ENCODE measurements around the gene AFF3.

Gene AFF3

DNA sequence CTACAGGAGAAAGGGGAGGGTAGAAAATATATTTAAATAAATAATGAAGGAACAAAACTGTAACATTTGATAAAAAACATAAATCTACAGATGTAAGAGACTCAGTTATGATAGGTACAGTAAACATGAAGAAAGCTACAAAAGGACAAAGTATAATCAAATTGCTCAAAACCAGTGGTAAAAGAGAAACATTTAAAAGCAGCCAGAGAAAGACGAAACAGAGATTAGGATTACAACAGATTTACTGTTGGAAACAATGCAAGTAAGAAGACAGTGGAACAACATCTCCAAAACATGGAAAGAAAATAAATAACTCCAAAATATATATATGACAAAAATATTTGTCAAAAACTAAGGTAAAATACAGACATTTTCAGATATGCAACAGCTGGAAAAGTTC lies 344.9 kb downstream of the AFF3 start:
- H2BK12ac ChIP-seq (ENCODE audit: low read length in 2 of 2), result no peak overlapping the region
- H3K4me2 ChIP-seq (ENCODE audit: low read length, poor library complexity, severe bottlenecking), result no peak overlapping the region
- H3K27ac ChIP-seq (ENCODE audit: low read length, poor library complexity, severe bottlenecking), result no peak overlapping the region
- no peaks in the 10 kb centered on the region for H3K36me3 ChIP-seq (ENCODE audit: control insufficient read depth in 1 of 2, insufficient read depth in 2 of 2, low read depth in 1 of 2, low read length in 2 of 2)
- H3K18ac ChIP-seq (ENCODE audit: low read depth in 1 of 2, low read length in 2 of 2), result no peak overlapping the region
- H3K4me3 ChIP-seq (ENCODE audit: insufficient read depth in 1 of 2, low read depth in 1 of 2, low read length in 2 of 2), result no peak overlapping the region
- no peak overlapping the region for H3K23ac ChIP-seq (ENCODE audit: low read length in 2 of 2)
- no peak overlapping the region for H2BK15ac ChIP-seq (ENCODE audit: low read depth, poor library complexity, severe bottlenecking)
- H2BK120ac ChIP-seq (ENCODE audit: low read depth, low read length), result no peak overlapping the region
- H3K27me3 ChIP-seq (ENCODE audit: control insufficient read depth in 1 of 2, insufficient read depth in 1 of 2, low read length in 2 of 2), result no peaks in the 10 kb centered on the region
- H3K4ac ChIP-seq (ENCODE audit: low read depth in 1 of 2, low read length in 2 of 2), result no peak overlapping the region
- no peak overlapping the region for H3K14ac ChIP-seq (ENCODE audit: low read length in 2 of 2)
- no peak overlapping the region for H4K8ac ChIP-seq (ENCODE audit: low read length)
- H3K79me1 ChIP-seq (replicated peaks; ENCODE audit: low read length, poor library complexity, severe bottlenecking), result peaks cover 23% of the 10 kb centered on the region
- no peak overlapping the region for H2BK5ac ChIP-seq (ENCODE audit: low read depth, low read length, poor library complexity, severe bottlenecking)
- H4K91ac ChIP-seq (ENCODE audit: low read length), result no peak overlapping the region
- H3K9me3 ChIP-seq (ENCODE audit: control insufficient read depth, low read length), result peaks cover 23% of the 10 kb centered on the region
- WGBS, result 100% methylated on average over 1 of the region's 1 CpG
- no peak for DNase-seq
- peaks cover 1% of the 10 kb centered on the region for H3K4me1 ChIP-seq (ENCODE audit: control insufficient read depth, insufficient read depth, low read depth, low read length)
- no peak overlapping the region for H2AFZ ChIP-seq (ENCODE audit: low read depth, low read length)
- no peak overlapping the region for H3K9ac ChIP-seq (ENCODE audit: low read length)
- H2AK5ac ChIP-seq (ENCODE audit: low read length, severe bottlenecking), result no peak overlapping the region

DNA sequence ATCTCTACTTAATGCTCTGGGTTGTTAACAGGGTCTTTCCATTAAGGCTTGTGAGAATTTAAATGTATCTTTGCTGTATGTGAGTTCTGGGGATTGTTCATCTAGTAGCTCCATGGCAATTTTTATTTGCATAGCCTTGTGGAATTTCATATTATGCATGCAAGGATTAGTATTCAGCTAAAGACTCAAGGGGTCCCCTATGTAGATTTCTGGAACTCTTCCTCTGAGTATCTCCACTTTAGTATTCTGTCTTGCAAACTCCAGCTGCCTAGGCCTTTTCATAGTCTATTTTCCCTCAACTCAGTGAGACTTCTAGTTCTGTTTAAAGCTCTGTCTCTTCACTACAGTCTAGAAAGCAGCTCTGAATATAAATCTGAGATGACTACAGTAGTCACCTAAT lies 348.0 kb downstream of the AFF3 start:
- H3K4me1 ChIP-seq (ENCODE audit: control insufficient read depth, insufficient read depth, low read depth, low read length), result peaks cover 1% of the 10 kb centered on the region
- H3K9me3 ChIP-seq (ENCODE audit: control insufficient read depth, low read length), result peaks cover 23% of the 10 kb centered on the region
- H2AFZ ChIP-seq (ENCODE audit: low read depth, low read length), result no peak overlapping the region
- H3K4me2 ChIP-seq (ENCODE audit: low read length, poor library complexity, severe bottlenecking), result no peak overlapping the region
- no peak overlapping the region for H3K14ac ChIP-seq (ENCODE audit: low read length in 2 of 2)
- H2AK5ac ChIP-seq (ENCODE audit: low read length, severe bottlenecking), result no peak overlapping the region
- H3K27ac ChIP-seq (ENCODE audit: low read length, poor library complexity, severe bottlenecking), result no peak overlapping the region
- no peak overlapping the region for H2BK5ac ChIP-seq (ENCODE audit: low read depth, low read length, poor library complexity, severe bottlenecking)
- DNase-seq, result no peak
- no peak overlapping the region for H4K91ac ChIP-seq (ENCODE audit: low read length)
- H3K23ac ChIP-seq (ENCODE audit: low read length in 2 of 2), result no peak overlapping the region
- no peak overlapping the region for H3K4me3 ChIP-seq (ENCODE audit: insufficient read depth in 1 of 2, low read depth in 1 of 2, low read length in 2 of 2)
- H4K8ac ChIP-seq (ENCODE audit: low read length), result no peak overlapping the region
- no peaks in the 10 kb centered on the region for H3K36me3 ChIP-seq (ENCODE audit: control insufficient read depth in 1 of 2, insufficient read depth in 2 of 2, low read depth in 1 of 2, low read length in 2 of 2)
- no peak overlapping the region for H2BK12ac ChIP-seq (ENCODE audit: low read length in 2 of 2)
- H2BK120ac ChIP-seq (ENCODE audit: low read depth, low read length), result no peak overlapping the region
- no peak overlapping the region for H3K4ac ChIP-seq (ENCODE audit: low read depth in 1 of 2, low read length in 2 of 2)
- H3K79me1 ChIP-seq (replicated peaks; ENCODE audit: low read length, poor library complexity, severe bottlenecking), result peaks cover 25% of the 10 kb centered on the region
- no peak overlapping the region for H3K9ac ChIP-seq (ENCODE audit: low read length)
- no peak overlapping the region for H3K18ac ChIP-seq (ENCODE audit: low read depth in 1 of 2, low read length in 2 of 2)
- no peaks in the 10 kb centered on the region for H3K27me3 ChIP-seq (ENCODE audit: control insufficient read depth in 1 of 2, insufficient read depth in 1 of 2, low read length in 2 of 2)
- no peak overlapping the region for H2BK15ac ChIP-seq (ENCODE audit: low read depth, poor library complexity, severe bottlenecking)

DNA sequence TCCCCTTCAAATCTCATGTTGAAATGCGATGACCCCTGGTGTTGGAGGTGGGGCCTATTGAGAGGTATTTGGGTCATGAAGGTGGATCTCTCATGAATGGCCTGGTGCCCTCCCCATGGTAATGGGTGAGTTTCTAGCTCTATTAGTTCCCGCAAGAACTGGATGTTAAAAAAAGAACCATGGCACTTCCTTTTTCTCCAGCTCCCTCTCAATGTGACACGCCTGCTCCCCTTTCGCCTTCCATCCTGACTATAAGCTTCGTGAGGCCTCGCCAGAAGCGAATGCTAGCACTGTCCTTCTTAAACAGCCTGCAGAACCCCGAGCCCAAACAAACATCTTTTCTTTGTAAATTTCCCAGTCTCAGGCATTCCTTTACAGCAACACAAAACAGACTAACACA lies 349.4 kb downstream of the AFF3 start:
- Histone ChIP-seq H2BK5ac (ENCODE audit: low read depth, low read length, poor library complexity, severe bottlenecking) (no peak overlapping the region), H3K27me3 (ENCODE audit: control insufficient read depth in 1 of 2, insufficient read depth in 1 of 2, low read length in 2 of 2) (no peaks in the 10 kb centered on the region), H2AFZ (ENCODE audit: low read depth, low read length) (no peak overlapping the region), H3K36me3 (ENCODE audit: control insufficient read depth in 1 of 2, insufficient read depth in 2 of 2, low read depth in 1 of 2, low read length in 2 of 2) (no peaks in the 10 kb centered on the region), H3K18ac (ENCODE audit: low read depth in 1 of 2, low read length in 2 of 2) (no peak overlapping the region), H3K79me1 (replicated peaks; ENCODE audit: low read length, poor library complexity, severe bottlenecking) (peaks cover 29% of the 10 kb centered on the region), H3K9me3 (ENCODE audit: control insufficient read depth, low read length) (peaks cover 23% of the 10 kb centered on the region), H3K4me2 (ENCODE audit: low read length, poor library complexity, severe bottlenecking) (no peak overlapping the region), H3K14ac (ENCODE audit: low read length in 2 of 2) (no peak overlapping the region), H2AK5ac (ENCODE audit: low read length, severe bottlenecking) (no peak overlapping the region), H3K4me1 (ENCODE audit: control insufficient read depth, insufficient read depth, low read depth, low read length) (peaks cover 1% of the 10 kb centered on the region), H4K91ac (ENCODE audit: low read length) (no peak overlapping the region), H3K9ac (ENCODE audit: low read length) (no peak overlapping the region), H3K4me3 (ENCODE audit: insufficient read depth in 1 of 2, low read depth in 1 of 2, low read length in 2 of 2) (no peak overlapping the region), H3K4ac (ENCODE audit: low read depth in 1 of 2, low read length in 2 of 2) (no peak overlapping the region), H4K8ac (ENCODE audit: low read length) (no peak overlapping the region), H2BK15ac (ENCODE audit: low read depth, poor library complexity, severe bottlenecking) (no peak overlapping the region), H2BK120ac (ENCODE audit: low read depth, low read length) (no peak overlapping the region), H2BK12ac (ENCODE audit: low read length in 2 of 2) (no peak overlapping the region), H3K27ac (ENCODE audit: low read length, poor library complexity, severe bottlenecking) (no peak overlapping the region), H3K23ac (ENCODE audit: low read length in 2 of 2) (no peak overlapping the region)
- 96% methylated on average over 8 of the region's 8 CpGs for WGBS
- no peak for DNase-seq

DNA sequence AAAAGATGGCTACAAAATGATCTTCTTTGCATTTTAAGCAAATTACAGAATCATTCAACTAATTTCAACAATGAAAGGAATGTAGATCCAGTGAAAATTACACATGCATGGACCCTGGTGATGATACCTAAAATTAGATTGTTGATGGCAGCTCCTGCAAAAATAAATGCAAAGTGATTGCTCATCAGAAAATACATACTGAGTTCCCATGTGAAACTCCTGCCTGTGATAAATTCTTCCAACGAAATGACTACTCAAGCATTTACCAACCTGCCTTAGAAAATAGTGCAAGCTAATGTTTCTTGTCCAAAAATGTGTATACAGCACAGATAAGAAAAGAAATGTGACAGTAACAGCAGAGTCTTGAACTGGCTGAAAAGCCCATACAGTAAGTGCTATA lies 352.5 kb downstream of the AFF3 start:
- H3K4ac ChIP-seq (ENCODE audit: low read depth in 1 of 2, low read length in 2 of 2), result no peak overlapping the region
- WGBS, result no CpG with 5 or more reads among the region's 1 CpG
- H3K4me1 ChIP-seq (ENCODE audit: control insufficient read depth, insufficient read depth, low read depth, low read length), result peaks cover 1% of the 10 kb centered on the region
- no peak overlapping the region for H3K14ac ChIP-seq (ENCODE audit: low read length in 2 of 2)
- no peak for DNase-seq
- H3K9me3 ChIP-seq (ENCODE audit: control insufficient read depth, low read length), result no peaks in the 10 kb centered on the region
- no peak overlapping the region for H3K4me2 ChIP-seq (ENCODE audit: low read length, poor library complexity, severe bottlenecking)
- no peak overlapping the region for H4K91ac ChIP-seq (ENCODE audit: low read length)
- H2BK120ac ChIP-seq (ENCODE audit: low read depth, low read length), result no peak overlapping the region
- no peak overlapping the region for H2AFZ ChIP-seq (ENCODE audit: low read depth, low read length)
- no peak overlapping the region for H3K18ac ChIP-seq (ENCODE audit: low read depth in 1 of 2, low read length in 2 of 2)
- no peak overlapping the region for H2BK5ac ChIP-seq (ENCODE audit: low read depth, low read length, poor library complexity, severe bottlenecking)
- no peak overlapping the region for H3K9ac ChIP-seq (ENCODE audit: low read length)
- no peak overlapping the region for H2AK5ac ChIP-seq (ENCODE audit: low read length, severe bottlenecking)
- peaks cover 21% of the 10 kb centered on the region for H3K79me1 ChIP-seq (replicated peaks; ENCODE audit: low read length, poor library complexity, severe bottlenecking)
- H3K36me3 ChIP-seq (ENCODE audit: control insufficient read depth in 1 of 2, insufficient read depth in 2 of 2, low read depth in 1 of 2, low read length in 2 of 2), result peaks cover 0 to 6% of the 10 kb centered on the region in 2 experiments
- no peak overlapping the region for H3K4me3 ChIP-seq (ENCODE audit: insufficient read depth in 1 of 2, low read depth in 1 of 2, low read length in 2 of 2)
- no peak overlapping the region for H3K23ac ChIP-seq (ENCODE audit: low read length in 2 of 2)
- H2BK15ac ChIP-seq (ENCODE audit: low read depth, poor library complexity, severe bottlenecking), result no peak overlapping the region
- H3K27ac ChIP-seq (ENCODE audit: low read length, poor library complexity, severe bottlenecking), result no peak overlapping the region
- no peak overlapping the region for H2BK12ac ChIP-seq (ENCODE audit: low read length in 2 of 2)
- no peak overlapping the region for H4K8ac ChIP-seq (ENCODE audit: low read length)
- no peaks in the 10 kb centered on the region for H3K27me3 ChIP-seq (ENCODE audit: control insufficient read depth in 1 of 2, insufficient read depth in 1 of 2, low read length in 2 of 2)

Measured in mesenchymal stem cell (in vitro differentiated cells and primary cell).